Retinal pigment epithelial cell (primary cell): Measurements from ENCODE around the gene COTL1.
"Not testable (repeated sequence)": the region's sequence is repeated elsewhere in the genome, so short reads cannot be mapped to it uniquely, and the experiment has no call there.

Source experiments
- DNase-seq: peaks from one replicate; pipeline ENCODE4 v3.0.0-alpha.2; 2010; ENCODE audit warnings: low read depth
- H3K4me3 ChIP-seq: 2 replicates; pipeline ENCODE4 v1.5.1; 2011; ENCODE audit warnings: mild to moderate bottlenecking, low read length, control low read depth, moderate library complexity
- CTCF ChIP-seq: conservative IDR thresholded peaks from 2 replicates; pipeline ENCODE4 v1.5.1; 2011; ENCODE audit warnings: low read depth, low read length, control low read depth, inconsistent platforms

Gene COTL1

DNA sequence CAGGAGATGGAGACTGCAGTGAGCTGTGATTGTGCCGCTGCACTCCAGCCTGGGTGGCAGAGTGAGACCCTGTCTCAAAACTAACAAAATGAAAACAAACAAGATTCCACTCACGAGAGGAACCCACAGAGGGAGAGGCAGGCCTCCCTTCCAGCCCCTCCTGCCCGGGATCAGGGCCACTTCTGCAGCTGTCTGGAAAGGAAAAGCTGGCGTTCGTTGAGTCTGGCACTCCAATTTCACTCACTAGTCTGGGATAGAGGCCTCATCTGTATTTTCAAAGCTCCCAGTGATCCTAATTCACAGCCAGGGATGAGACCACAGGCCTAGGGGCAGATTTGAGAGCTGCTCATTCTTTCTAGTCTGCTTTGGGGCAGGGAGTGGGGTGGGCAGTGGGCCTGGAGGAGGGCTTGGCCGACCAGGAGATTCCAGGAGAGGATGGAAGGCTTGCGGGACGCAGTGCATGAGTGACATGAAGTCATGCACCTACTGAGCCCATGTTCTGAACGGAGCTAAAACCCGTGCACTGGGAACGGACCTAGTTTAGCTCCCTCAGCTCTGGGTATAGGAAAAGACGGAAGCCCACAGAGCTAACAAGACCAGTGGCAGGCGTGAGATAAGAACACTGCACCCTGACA lies 54.0 kb downstream of the COTL1 start:
- TF ChIP-seq CTCF: no peak
- no peak overlapping the region for H3K4me3 ChIP-seq
- no peak for DNase-seq

DNA sequence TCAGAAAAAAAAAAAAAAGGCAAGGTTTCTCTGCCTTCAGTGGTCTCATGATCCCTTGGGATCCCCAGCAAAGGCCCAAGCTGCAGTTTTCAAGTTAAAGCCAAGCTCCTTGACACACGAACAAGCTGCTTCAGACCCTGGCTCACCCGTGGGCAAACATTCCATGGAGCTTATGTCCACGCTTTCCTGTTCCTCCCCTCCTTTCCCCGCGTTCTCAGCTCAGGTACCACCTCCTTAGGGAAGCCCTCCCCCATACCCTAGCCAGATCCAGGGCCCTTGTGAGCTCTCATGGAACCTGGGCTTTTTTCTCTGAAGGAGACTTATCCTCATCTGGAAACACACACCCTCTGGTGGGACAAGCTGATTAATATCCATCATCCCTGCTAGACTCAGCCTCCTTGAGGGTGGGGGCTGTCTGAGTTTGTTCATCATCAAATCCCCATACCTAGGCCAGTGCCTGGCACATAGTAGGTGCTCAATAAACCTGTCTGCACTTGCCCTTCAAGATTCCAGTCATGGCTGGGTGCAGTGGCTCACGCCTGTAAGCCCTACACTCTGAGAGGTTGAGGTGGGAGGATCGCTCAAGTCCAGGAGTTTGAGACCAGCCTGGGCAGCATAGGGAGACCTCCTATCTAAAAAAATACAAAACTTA lies 54.7 kb downstream of the COTL1 start:
- TF ChIP-seq CTCF: no peak
- no peak overlapping the region for H3K4me3 ChIP-seq
- DNase-seq: no peak

DNA sequence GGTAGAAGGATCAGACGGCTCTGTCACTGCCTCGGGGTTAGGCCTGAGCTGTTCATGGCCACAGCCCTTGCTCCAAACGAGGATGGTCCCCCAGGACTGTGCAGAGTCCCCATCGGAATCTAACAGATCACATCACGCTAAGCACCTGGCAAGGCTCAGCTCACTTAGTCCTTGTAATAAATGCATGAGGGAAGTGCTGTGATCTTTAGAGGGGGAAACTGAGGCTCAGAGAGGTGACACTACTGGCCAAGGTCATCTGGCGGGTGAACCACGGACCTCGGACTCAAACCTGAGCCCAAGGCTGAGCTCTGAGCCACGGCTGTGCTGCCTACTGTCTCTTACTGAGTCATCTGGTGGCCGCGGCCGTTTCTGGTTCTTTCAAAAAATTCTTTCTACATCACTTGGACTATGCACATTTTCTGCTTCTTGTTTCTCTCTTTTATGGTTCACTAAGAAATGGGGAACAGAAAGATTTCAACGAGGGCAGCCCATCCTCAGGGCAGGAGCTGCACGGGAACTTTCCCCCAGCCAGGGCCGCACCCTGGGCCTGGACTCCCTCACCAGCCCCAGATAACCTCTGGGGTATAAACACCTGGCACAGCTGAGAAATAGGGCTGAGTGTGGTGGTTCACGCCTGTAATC lies 55.6 kb downstream of the COTL1 start:
- TF ChIP-seq CTCF: no peak
- DNase-seq: no peak

DNA sequence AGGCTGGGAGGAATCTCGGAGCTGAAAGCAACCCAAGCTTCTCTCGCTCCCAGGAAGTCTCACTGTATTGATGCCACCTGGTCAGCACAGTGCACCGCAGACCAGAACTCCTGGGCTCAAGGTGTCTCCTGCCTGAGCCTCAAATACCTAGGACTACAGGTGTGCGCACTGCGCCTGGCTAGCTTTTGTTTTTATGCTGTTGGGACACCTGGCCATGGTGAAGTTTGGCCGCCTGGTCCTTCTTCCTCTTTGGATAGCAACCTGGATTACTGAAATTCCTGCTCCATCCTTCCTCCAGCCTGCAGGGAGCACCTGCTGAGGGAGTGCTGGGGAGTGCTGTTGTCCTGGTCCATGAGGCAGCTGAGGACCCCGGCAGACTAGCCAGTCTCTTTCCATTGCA lies 56.6 kb downstream of the COTL1 start:
- H3K4me3 ChIP-seq: no peak overlapping the region
- TF ChIP-seq CTCF: no peak
- no peak for DNase-seq

More for the DNA sequence above, 55.6 kb downstream of the COTL1 start:
- H3K4me3 ChIP-seq: no peak overlapping the region

- no peak overlapping the region for H3K4me3 ChIP-seq
- DNase-seq: no peak
- TF ChIP-seq CTCF: no peak
Measured at GRCh38 chr16:84560269-84560668, 57.6 kb downstream of the COTL1 start.

DNA sequence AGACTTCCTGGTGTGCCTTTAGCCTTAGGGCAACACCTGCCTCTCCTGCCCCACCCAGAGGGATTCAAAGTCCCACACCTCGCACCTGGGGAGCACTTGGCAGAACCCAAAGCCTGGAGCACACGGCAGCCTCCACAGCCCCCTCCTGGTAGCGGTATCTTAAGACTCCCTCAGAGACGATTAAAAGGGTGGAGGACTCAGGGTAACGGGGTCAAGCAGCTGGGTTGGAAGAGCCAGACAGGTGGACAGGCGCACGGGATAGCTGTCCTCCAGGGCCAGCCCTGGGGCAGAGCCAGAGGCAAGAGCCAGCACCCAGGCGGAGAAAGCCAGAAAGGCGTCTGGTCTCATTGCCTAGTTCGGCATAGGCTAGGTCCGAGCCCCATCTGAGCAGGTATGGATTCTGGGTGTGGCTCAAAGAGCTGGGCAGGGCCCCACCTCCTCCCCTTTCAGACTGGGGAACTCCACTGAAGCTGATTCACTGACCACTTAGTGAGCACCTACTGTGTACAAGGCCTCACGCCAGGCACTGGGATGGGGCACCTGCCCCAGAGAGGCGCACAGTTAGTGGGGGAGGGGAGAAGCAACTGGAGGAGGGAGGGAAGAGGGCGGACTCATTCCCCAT lies 58.5 kb downstream of the COTL1 start:
- no peak for DNase-seq
- TF ChIP-seq CTCF: no peak
- no peak overlapping the region for H3K4me3 ChIP-seq

DNA sequence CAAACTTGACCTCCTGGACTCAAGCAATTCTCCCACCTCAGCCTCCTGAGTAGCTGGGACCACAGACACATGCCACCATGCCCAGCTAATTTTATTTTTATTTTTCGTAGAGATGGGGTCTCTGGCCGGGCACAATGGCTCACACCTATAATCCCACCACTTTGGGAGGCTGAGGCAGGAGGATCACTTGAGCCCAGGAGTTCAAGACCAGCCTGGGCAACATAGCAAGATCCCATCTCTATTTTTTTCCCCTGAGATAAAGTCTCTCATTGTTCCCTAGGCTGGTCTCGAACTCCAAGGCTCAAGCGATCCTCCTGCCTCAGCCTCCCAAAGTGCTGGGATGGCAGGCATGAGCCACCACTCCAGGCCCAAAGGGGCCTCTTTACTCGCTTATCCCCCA lies 59.0 kb downstream of the COTL1 start:
- H3K4me3 ChIP-seq, DNase-seq: not testable (repeated sequence)
